Testis (tissue), 2 donors: Measurements from ENCODE around the gene TMEM119.

Source experiments
- CTCF ChIP-seq, 3 experiments: fragments of 450-650 bp in 2 of 3; fragments of 200-600 bp in 1 of 3; sonication (generic) in 1 of 3; IDR thresholded peaks; one replicate each; pipeline ENCODE4 v1.5.1; 2016 to 2019; ENCODE audit warnings: antibody characterized with exemption in 3 of 3, mild to moderate bottlenecking in 2 of 3, moderate library complexity in 1 of 3
- POLR2A ChIP-seq: fragments of 450-650 bp; IDR thresholded peaks from one replicate; pipeline ENCODE4 v1.6.1; 2017; ENCODE audit warnings: antibody characterized with exemption, mild to moderate bottlenecking, moderate library complexity

GRCh38 chr12:108559007-108559655, 38.8 kb downstream of the TMEM119 start:
- TF ChIP-seq POLR2A (no peak), CTCF (IDR thresholded peaks at IDR 0.05) (no peak)
